Measurements from ENCODE around the gene PITX2.
A peak's percentile ranks its signal among the peaks of the same experiment; 100 is the strongest.

Gene PITX2

DNA sequence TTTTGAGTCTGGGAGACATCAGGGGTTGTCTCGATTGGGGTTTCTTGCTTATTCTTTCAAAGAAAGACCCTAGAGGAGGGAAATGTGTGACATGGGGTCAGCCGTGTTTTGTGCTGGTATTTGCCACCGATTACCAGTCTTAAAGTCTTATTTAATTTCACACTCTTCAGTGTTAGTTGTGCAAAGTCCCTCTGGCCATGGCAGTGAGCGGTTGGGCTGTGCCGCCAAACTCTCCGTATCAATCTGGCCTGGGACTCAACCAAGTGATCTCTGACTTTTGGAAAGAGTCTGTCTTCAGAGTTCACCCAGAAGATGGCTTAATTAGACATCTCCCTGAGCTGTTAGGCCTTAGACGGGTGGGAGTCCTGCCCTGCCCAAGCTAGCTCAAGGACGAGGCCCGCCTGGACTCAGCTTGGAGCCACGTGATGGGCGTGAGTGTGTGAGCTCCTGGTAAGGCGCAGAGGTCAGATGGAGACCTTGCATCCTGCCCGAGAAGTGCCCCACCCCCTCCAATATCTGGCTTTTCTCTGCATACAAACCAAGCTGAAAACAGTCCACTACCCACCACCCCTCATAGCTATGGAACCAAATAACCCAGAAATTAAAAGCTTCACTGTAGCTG, 3.8 kb upstream of the PITX2 start:
- DNase-seq (ENCODE audit: low read depth, low spot score): no peak
- no peak overlapping the region for H3K4me3 ChIP-seq (ENCODE audit: low read length)

DNA sequence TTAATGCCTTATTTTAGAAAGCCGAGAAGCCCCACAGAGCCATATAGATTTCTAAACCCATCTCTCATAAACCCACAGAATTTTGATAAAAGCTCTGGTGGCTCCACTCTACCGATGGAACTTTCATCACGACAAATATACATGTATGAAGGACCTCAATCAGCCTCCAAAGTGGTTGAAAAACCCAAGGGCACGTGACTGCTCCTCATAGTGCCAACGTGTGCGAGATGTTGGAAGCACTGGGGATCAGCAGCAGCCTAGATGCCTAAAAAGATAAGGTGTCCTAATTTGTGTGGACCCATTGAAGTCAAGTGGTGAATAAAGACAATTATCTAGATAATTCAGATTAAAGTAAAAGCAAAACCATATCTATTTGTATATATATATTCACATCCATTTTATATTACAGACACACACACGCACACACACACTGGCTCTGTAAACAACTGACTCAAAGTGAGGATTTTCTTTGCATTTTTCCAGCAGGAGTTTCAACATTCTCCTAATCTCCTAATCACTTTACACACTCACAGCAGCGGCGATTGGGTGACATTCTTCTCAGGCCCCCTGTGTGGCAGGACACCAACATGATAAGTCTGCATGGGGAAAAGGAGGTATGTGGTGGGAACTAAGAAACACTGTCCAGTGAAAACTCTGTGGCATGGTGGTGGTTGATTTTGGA, 2.8 kb upstream of the PITX2 start:
- no peak overlapping the region for H3K4me3 ChIP-seq (ENCODE audit: low read length)
- no peak for DNase-seq (ENCODE audit: low read depth, low spot score)

DNA sequence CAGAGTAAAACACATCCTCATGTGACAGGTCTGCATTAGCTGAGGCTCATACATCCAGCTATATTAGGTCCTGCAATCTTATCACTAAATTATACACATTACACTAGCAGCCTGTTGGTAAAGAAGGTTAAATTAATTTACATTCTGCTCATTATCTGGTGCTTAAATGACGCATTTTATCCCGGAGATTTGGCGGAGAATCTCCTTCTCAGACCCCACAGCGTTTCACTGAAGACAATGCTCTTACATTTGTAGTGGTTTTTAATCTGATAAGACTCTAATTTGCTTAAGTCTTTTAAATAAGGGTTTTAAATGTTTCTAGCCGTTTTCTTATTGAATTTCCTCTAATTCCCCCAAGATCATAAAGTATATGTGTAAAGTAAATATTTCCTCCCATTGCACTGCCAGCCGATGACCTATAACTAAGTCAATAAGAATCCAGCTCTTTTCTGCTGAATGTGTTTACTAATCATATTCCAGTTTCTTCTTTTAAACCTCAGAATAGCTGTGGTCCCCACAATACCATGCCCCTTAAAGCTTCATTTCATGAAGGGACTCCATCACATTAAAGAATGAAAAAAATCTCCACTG, 2.1 kb upstream of the PITX2 start:
- no peak for DNase-seq (ENCODE audit: low read depth, low spot score)
- no peak overlapping the region for H3K4me3 ChIP-seq (ENCODE audit: low read length)

DNA sequence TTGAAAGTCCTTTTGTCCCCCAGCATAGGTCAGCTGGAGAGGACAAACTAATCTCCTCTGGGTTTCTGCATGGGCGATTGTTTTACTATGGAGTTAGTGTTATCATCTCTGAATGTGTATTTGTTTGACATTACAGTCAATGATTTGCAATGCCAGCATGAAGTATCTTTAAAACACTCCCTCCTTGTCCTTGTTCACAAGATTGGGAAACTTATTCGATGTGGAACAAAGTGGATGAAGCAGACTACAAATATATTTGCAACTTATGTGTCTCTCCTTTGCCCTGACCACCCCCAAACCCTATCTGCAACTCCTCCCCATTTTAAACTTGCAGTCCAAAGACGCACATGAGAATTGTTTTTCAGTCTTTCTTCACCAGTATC, 1.5 kb upstream of the PITX2 start:
- H3K4me3 ChIP-seq (ENCODE audit: low read length): no peak overlapping the region
- no peak for DNase-seq (ENCODE audit: low read depth, low spot score)

DNA sequence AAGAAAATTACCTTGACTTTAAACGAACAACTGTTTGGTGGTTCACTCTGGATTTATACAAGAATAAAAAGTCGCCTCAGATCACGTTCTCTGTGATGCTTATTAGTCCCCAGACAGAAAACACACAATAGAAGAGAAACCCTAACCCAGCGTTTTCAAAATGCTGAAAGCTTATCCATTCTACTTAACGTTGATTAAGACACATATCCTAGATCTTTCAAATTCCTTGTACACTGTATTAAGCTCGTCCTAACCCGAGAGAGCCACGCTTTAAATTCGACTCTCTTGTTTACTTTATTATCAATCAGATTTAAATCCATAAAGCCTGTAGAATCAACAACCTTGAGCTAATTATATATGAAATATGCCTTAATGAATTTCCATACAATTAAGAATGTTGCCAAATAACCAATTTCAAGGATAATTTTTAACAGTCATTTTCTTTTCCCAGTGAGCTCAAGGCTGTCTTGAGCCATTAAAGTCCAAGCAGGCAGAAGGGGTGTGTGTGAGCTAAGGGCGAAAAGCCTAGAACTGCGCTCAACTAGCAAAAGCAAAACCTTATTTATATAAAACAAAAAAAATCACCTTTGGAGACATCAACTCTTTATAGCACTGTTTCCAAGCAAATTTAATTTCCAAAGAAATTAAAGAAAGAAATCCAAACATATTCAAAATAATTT, 981 bp upstream of the PITX2 start:
- peak overlapping the region; percentile 72 for H3K4me3 ChIP-seq (ENCODE audit: low read length)
- DNase-seq (ENCODE audit: low read depth, low spot score): no peak

DNA sequence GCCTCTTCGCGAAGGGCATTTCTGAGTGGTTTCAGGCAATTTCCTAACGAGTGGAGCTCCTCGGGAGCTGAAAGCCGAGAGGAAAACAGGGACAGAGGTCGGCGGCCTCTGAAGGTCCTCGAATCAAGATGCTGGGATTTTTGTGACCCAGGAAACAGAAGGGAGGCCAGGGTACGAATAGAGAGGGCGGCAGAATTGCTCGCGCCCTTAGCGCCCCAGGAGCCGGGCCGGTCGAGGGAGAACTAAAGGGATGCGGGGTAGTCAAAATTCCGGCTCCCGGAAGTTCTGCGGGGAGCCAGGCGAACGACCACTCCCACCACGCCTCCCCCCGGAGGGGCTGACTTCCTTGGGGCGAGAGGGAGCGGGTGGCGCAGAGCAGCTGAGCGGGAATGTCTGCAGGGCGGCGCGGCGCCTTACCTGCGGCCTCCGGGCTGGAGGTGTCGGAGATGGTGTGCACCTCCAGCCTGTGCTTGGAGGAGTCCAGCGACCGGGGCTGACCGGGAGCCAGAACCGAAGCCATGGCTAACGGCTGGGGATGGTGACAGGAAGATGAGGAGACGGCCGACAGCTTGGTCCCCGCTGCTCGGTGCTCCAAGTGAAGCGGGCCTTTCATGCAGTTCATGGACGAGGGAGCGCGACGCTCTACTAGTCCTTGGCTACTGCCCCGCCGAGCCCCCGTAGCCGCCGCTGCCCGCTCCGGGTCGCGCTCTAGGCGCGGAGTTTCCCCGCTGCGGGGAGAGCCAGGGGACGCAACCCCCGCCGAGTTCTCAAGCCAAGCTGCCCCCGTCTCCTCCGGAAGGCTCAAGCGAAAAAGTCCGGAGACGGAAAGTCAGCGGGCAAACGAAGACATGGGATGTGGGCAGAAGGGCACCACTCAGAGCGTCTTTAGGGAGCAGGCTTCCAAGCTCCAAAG, 782 bp downstream of the PITX2 start:
- peak overlapping the region; percentile 72 for H3K4me3 ChIP-seq (ENCODE audit: low read length)
- no peak for DNase-seq (ENCODE audit: low read depth, low spot score)

DNA sequence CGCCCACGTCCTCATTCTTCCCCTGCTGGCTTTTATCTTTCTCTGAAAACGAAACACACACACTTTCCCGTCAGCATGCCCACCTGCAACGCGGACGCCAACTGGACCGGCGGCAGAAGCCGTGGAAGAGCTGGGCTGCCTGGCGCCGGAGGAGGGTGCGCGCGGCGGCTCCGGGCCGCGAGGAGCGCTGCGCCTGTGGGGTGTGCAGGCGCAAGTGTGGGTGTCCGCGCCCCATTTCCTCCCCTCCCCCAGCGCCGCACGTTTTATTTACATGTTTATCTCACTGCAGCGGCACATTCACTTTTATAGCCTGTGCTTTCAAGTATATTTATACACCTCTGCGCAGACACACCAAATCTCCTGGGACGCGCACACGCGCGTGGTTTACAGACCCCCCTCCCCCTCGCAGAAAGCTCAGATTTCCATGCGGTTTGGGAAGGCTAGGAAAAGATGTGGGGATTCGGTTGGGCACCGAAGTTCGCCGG, 1.5 kb downstream of the PITX2 start:
- H3K4me3 ChIP-seq (ENCODE audit: low read length): no peak overlapping the region
- no peak for DNase-seq (ENCODE audit: low read depth, low spot score)

DNA sequence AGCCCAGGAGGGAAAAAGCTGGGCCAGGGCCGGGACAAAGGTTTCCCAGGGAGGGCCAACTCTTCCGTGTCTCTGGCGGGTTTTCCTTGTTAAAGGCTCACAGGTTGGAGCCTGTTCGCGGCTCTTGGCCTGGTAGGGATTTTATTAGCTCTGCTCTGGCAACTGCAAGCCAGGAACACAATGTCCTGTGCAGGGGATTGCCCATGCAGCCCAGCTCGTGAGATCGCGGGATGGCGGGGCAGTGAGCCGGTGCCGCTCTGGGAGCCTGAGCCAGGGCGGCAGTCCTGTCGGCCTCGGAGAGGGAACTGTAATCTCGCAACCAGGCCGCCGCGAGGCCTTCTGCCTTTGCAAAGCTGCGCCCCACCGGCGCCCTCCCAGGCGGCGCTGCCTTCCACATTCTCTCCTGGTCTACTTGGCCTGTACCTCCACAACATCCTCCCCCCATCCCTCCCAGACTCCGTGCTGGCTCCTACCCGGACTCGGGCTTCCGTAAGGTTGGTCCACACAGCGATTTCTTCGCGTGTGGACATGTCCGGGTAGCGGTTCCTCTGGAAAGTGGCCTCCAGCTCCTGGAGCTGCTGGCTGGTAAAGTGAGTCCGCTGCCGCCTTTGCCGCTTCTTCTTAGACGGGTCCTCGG, 2.1 kb downstream of the PITX2 start:
- H3K4me3 ChIP-seq (ENCODE audit: low read length): no peak overlapping the region
- no peak for DNase-seq (ENCODE audit: low read depth, low spot score)

DNA sequence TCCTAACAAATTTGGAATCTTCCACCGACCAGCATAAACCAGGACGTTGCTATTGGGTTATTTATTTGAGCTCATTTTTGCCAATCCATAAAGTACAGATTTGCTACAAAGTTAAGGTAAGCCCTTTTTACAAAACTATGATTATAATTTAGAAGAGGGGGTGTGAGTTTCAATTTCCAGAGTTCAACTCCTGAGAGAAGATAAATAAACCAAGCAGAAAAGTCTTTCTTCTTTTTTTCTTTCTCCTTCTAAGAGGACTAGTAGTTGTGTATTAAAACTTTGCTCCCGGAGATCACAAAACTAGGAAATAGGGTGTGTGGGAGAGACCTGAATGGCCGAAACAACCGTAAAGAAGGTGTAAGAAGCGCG, 2.6 kb downstream of the PITX2 start:
- DNase-seq (ENCODE audit: low read depth, low spot score): no peak
- H3K4me3 ChIP-seq (ENCODE audit: low read length): no peak overlapping the region

DNA sequence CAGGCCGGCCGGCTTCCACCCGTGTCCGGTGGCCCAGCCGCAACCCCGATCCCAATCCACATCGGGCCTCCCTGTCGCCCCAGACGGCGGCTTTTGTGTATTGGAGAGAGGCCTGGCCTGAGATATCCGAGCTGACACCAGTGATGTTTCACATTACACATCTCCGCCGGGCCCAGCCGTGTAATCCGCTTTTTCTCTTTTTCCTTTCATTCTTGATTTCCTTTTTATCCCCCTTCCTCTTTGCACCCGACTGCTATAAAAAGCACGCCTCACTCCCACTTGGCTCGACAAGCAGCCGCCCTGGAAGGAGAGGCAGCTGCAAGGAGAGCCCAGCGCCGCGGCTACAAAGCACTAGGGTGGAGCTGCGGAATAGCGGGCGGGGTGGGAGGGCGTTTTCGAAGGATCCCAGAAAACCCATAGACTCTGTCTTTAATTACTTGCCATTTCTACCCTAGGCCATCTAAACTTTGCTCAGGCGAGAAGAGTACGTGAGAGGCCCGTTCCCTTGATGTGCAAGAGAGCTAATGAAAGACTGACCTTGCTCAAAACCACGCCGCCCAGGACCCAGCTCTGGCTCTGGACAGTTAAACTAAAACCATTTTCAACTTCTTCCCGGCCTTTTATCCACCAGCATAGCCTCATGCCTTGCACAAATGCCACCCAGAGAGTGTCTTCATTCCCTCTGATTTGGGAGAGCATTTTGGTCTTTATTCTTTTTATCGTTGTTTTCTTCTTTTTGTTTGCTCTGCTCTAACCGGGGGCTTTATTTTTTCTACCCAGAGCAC, 3.2 kb downstream of the PITX2 start:
- no peak overlapping the region for H3K4me3 ChIP-seq (ENCODE audit: low read length)
- DNase-seq (ENCODE audit: low read depth, low spot score): no peak

DNA sequence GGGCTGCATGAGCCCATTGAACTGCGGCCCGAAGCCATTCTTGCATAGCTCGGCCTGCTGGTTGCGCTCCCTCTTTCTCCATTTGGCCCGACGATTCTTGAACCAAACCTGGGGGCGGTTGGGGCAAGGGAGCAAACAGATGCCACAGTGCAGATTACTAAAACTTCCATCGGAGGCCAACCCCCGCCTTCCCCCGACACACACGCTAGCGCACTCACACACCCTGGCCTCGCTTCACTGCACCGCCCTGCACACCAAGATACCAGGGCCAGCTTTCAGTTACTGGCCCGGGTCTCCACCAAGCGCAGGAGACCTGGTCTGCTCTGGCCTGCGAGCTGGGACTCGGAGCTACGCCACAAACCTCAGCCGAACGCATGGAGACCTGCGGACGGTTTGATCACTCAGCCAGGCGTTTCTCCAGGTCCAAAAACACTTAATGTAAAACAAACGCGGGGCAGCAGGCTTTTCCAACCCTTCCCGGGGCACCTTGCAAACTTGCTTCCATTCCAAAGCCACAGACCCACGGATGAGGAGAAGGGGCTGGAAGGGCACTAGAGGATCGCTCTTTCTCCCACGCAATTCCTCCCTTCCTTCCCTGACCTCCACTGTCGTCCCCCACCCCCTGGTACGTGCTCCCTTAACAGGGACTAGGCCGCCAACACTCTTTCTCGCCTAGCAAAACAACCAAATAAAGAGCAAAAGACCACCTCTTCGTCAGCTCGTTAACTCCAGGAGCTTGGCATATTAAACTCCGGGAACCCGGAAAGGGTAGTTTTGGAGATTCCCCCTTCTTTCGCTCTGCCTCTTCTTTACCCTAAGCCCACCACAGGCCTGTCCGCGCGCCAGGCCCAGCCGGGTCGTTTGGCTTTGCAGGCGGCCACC, 4.1 kb downstream of the PITX2 start:
- H3K4me3 ChIP-seq (ENCODE audit: low read length): no peak overlapping the region
- DNase-seq (ENCODE audit: low read depth, low spot score): no peak

DNA sequence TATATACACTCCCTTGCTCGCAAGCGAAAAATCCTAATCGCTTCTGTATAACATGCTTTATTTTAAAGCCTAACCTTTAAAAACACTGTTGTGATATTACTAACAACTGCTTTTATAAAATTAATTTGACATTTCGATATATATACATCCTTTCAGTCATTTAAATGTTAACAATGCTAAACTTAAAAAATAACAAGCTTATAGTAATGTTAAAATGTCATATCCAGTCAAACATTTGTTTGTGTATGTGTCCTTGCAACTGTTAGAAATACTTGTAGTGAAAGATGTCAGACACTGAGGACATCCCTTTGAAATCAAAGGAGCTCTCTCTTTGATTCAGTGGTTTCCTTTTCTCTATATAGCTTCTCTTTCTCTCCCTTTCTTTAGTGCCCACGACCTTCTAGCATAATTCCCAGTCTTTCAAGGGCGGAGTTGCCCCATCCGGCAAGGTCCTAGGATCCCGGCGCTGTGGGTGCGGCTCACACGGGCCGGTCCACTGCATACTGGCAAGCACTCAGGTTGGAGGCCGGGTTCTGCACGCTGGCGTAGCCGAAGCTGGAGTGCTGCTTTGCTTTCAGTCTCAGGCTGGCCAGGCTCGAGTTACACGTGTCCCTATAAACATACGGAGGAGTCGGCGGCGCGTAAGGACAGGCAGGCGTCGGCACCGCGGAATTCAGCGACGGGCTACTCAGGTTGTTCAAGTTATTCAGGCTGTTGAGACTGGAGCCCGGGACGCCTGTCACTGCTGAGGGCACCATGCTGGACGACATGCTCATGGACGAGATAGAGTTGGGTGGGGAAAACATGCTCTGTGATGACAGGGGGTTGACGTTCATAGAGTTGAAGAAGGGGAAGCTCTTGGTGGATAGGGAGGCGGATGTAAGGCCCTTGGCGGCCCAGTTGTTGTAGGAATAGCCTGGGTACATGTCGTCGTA, 5.0 kb downstream of the PITX2 start:
- no peak for DNase-seq (ENCODE audit: low read depth, low spot score)
- H3K4me3 ChIP-seq (ENCODE audit: low read length): no peak overlapping the region

DNA sequence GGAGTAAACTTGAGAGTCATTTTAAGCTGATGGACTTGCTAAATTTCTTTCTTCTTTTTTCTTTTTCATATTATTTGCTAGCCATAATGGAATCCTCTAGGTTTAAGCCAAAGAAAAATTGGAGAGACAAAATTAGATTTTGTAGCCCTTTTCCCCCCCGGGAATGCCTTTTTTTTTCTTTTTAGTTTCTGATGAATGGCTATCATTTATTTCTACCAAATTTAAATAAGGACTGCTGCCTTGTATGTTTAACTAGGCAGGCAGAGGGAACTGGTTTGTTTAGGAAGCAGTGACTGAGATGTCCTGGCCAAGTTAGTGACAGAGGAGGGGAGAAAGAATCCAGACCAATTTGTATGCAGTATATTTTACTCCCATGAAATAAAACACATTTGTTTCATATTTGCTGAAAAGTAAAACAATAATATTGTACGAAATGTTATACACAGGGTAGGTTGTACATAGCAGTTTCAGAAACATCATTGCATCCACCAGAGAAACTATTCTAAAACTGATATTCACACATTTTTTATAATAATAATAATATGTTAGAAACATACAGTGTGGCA, 5.7 kb downstream of the PITX2 start:
- no peak for DNase-seq (ENCODE audit: low read depth, low spot score)

DNA sequence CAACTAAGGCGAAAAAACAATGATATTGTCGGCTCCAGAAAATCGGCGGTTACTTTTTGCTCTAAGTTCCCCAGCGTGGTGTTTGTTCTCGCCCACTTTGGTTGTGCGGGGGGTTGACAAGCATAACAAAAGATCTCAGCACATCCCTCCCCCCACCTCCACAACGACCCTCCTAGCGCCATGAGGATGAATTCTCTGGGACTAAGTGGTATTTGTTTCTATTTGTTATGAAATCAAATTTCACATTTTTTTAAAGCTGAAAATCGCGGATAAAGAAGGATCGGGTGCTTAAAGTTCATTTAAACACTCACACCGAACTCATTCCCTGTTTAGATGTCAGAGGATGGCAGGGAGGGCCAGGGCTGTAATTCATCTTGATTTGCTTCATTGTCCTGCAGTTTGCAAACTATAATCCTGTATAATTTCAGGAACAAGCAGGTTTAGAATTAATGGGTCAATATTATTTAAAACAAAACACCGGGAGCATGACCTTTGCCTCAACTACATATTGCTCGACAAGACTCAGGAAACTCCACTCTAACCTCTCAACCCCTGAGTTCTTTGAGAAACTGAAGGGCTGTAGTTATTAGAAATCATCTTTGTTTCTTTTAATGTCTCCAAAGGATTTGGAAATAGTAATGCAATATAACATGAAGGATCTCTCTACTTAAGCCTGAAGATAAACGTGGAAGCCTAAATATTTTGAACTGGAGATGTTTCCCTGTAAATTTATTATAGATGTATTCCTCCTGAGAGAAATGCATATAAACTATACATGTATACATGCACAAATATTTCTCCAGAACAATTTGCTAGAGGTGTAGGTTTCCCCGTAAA, 6.4 kb downstream of the PITX2 start:
- no peak overlapping the region for H3K4me3 ChIP-seq (ENCODE audit: low read length)
- DNase-seq (ENCODE audit: low read depth, low spot score): no peak

More for the DNA sequence above, 5.7 kb downstream of the PITX2 start:
- H3K4me3 ChIP-seq (ENCODE audit: low read length): no peak overlapping the region

Measured in Jurkat, Clone E6-1 (cell line).